Raji (cell line): ENCODE measurements around the gene GRB7.

ENCODE experiments used
- POLR2A ChIP-seq: IDR thresholded peaks from 2 replicates; pipeline ENCODE4 v1.6.1; 2011; ENCODE audit warnings: low read depth, low read length, control low read depth; ENCODE audit not compliant: insufficient read depth

Gene GRB7

DNA sequence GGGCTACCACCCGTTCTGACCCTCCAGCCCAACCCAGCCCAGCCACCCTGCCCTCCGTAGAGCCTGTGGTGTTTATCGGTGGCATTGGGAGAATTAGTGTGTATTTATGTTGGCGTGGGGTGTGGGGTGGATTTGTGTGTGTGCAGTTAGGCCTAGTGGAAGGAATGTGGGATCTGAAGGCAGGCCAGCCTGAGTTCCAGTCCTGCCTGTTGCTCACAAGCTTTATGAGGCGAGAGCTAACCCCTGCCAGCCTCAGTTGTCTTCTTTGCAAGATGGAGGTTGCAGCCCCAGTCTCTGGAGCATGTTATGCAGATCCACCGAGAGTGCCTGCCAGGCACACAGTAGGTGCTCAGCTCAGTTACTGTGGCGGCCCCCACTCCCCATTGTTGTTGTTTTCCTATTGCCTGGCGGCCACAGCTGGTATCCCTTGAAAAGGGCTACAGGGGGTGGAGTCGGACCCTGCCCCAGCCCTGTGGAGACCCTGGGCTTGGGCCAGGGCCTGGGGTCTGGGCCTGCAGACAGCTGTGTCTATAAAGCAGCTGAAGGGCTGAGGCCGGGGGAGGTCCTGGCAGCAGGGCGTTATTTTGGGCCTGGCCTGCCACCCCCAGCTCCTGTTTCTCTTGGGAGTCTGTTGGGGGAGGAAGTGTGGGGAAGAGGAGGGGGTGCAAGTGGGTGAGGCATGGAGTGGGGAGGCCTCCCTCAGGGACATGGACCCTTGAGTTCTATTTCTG lies 32.8 kb upstream of the GRB7 start:
- no peak for TF ChIP-seq POLR2A

GRCh38 chr17:39705786-39706348 lies 31.9 kb upstream of the GRB7 start:
- TF ChIP-seq POLR2A, result no peak

- TF ChIP-seq POLR2A, result no peak
These were observed 31.4 kb upstream of the GRB7 start for GRCh38 chr17:39706383-39706782.

DNA sequence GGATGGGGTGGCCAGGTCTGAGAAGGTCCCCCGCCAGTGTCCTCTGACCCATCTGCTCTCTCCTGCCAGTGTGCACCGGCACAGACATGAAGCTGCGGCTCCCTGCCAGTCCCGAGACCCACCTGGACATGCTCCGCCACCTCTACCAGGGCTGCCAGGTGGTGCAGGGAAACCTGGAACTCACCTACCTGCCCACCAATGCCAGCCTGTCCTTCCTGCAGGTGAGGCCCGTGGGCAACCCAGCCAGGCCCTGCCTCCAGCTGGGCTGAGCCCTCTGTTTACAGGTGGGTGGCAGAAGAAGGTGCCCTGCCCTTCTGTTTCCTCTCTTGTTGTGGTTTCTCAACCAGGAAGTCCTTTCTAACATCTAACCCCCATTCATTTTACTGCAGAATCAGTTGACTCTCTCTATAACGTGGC lies 30.8 kb upstream of the GRB7 start:
- TF ChIP-seq POLR2A, result no peak

- TF ChIP-seq POLR2A, result no peak
These were observed 28.3 kb upstream of the GRB7 start for GRCh38 chr17:39709319-39709997.

DNA sequence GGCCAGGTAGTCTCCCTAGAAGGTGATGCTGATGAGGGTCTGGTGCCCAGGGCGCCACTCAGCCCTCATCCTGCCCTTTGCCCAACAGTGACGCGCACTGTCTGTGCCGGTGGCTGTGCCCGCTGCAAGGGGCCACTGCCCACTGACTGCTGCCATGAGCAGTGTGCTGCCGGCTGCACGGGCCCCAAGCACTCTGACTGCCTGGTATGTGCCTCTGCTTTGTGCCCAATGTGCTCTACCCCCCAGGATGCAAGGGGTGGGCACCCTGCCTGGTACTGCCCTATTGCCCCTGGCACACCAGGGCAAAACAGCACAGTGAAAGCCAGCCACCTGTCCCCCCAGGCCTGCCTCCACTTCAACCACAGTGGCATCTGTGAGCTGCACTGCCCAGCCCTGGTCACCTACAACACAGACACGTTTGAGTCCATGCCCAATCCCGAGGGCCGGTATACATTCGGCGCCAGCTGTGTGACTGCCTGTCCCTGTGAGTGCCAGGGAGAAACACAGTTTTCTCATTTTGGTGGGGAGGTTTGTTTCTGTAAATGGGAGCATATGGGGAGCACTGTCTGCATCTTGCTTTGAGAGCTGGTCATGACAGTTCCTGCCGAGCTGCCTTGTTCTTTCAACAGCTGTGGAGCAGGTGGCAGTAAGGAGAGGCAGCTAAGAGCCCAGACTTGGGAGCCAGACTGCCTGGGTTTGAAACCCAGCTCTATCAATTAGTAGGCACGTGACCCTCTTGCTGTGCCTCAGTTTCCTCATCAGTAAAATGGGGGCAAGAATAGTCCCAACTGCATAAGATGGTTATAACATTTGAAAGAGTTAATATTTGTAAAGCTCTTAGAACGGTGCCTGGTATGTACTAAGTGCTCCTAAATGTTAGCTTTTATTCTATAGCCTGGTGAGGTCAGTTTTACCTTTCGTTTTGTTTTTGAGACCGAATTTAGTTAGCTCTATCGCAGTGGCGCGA lies 27.5 kb upstream of the GRB7 start:
- no peak for TF ChIP-seq POLR2A

- TF ChIP-seq POLR2A, result no peak
These were observed 25.9 kb upstream of the GRB7 start for GRCh38 chr17:39711851-39712250.

DNA sequence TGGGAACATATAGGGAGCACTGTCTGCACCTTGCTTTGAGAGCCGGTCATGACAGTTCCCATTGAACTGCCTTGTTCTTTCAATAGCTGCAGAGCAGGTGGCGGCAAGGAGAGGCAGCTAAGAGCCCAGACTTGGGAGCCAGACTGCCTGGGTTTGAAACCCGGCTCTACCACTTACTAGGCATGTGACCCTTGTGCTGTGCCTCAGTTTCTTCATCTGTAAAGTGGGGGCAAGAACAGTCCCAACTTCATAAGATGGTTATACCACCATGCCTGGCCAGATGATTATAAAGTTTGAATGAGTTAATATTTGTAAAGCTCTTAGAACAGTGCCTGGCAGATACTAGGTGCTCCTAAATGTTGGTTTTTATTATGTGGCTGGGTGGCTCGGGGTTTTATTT lies 23.5 kb upstream of the GRB7 start:
- no peak for TF ChIP-seq POLR2A

DNA sequence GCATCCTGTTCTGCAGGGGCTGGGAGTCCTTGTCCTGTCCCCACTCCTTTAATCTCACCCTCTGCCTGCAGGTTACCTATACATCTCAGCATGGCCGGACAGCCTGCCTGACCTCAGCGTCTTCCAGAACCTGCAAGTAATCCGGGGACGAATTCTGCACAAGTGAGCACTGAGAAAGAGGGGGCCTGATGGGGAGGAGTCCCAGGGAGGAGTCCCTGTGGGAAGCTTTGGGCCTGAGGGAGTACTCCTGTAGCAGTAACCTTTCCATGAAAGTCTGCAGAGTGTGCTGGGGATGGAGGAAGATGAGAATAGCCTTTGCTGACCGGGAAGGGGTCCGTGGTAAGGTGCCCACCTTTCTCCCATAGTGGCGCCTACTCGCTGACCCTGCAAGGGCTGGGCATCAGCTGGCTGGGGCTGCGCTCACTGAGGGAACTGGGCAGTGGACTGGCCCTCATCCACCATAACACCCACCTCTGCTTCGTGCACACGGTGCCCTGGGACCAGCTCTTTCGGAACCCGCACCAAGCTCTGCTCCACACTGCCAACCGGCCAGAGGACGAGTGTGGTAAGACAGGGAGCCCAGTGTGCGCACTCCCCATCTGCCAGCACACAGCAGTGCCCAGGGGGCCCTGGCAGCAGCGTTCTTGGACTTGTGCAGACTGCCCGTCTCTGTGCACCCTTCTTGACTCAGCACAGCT lies 22.2 kb upstream of the GRB7 start:
- TF ChIP-seq POLR2A, result no peak

DNA sequence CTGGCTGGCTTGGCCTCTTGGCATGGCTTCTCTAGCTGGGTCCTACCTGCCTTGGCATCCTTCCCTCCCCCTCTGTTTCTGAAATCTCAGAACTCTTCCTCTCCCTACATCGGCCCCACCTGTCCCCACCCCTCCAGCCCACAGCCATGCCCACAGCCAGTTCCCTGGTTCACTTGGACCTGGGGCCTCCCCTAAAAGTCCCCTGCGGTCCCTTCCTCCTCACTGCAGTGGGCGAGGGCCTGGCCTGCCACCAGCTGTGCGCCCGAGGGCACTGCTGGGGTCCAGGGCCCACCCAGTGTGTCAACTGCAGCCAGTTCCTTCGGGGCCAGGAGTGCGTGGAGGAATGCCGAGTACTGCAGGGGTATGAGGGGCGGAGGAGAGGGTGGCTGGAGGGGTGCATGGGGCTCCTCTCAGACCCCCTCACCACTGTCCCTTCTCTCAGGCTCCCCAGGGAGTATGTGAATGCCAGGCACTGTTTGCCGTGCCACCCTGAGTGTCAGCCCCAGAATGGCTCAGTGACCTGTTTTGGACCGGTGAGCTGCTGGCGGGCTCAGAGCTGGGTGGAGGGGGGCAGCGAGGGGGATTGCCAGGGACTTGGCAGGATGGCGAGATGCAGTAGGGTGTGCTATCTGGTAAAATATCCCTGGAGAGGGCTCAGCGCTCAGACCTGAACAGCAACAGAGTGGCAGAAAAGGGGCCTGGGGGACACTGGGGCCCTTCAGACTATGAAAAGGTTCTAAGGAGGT lies 21.5 kb upstream of the GRB7 start:
- TF ChIP-seq POLR2A, result no peak

DNA sequence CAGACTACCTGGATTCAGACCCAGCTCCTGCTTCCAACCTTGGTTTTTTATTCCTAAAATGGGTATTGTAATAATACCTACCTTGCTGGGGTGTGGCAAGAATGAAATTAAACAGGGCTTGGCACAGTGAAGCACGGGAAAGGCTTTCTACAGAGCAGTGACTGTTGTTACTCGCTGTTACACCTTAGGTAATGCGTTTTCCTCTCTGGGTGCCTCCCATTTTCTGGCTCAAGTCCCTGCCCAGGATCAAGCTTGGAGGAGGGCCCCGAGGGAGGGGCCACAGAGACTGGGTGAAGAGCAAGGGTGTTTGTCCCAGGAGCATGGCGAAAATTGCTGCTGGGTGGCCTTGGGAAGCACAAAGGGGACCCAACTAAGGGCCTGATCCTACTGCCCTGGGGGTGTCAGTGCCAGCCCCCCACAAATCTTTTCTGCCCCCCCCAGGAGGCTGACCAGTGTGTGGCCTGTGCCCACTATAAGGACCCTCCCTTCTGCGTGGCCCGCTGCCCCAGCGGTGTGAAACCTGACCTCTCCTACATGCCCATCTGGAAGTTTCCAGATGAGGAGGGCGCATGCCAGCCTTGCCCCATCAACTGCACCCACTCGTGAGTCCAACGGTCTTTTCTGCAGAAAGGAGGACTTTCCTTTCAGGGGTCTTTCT lies 20.7 kb upstream of the GRB7 start:
- TF ChIP-seq POLR2A, result no peak

GRCh38 chr17:39717660-39718059 lies 20.1 kb upstream of the GRB7 start:
- TF ChIP-seq POLR2A, result no peak

DNA sequence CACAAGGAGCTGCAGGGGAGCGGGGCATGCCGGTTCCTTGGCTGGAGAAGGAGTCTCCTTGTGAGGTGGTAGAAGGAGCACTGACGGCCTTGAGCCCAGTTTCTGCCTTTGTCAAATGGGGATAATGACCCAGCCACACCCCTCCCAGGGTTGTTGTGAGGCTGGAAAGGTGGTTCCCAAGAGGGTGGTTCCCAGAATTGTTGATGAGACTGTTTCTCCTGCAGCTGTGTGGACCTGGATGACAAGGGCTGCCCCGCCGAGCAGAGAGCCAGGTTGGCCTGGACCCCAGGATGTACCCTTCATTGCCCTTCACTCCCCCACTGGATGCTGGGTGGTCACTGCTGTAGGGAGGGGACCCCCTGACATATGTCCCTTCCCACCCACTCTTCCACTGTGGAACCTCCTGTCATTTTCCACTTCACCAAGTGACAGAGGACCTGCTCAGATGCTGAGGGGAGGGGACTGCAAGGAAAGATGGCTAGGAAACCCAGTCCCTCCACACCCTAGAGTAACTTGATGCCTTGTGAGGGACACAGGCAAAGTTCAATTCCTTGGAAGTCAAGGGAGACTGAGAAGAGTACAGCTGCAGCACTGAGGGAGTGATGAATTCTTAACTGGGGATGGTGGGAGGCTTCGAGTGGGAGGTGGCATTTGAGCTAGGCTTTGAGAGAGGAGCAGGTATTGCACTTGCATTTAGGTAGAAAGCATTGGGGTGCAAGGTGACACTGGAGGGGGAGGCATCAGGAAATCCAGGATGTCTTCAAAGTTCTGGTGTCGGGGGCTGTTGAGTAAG lies 18.0 kb upstream of the GRB7 start:
- no peak for TF ChIP-seq POLR2A
